HG03196 (cell line): Measurements from ENCODE around the gene INO80.

ENCODE experiments used
- ATAC-seq: cut with Tn5 transposase; IDR thresholded peaks from one replicate; pipeline ENCODE4 v1.9.1; 2021; ENCODE audit not compliant: unreplicated experiment

The INO80 gene

GRCh38 chr15:41048852-41049251, 67.2 kb downstream of the INO80 start:
- ATAC-seq = no peak

- no peak for ATAC-seq
Observed at GRCh38 chr15:41048397-41048796, 67.7 kb downstream of the INO80 start.

GRCh38 chr15:41047474-41047873, 68.6 kb downstream of the INO80 start:
- ATAC-seq = no peak

- no peak for ATAC-seq
Observed at GRCh38 chr15:41043276-41043951, 72.7 kb downstream of the INO80 start.

GRCh38 chr15:41042851-41043250, 73.2 kb downstream of the INO80 start:
- ATAC-seq = no peak

- ATAC-seq = no peak
Observed at GRCh38 chr15:41039121-41039520, 77.0 kb downstream of the INO80 start.

- no peak for ATAC-seq
Observed at GRCh38 chr15:41032079-41032328, 84.1 kb downstream of the INO80 start.

- ATAC-seq = no peak
Observed at GRCh38 chr15:41031232-41032078, 84.6 kb downstream of the INO80 start.

- ATAC-seq = no peak
Observed at GRCh38 chr15:41028853-41029252, 87.2 kb downstream of the INO80 start.

- no peak for ATAC-seq
Observed at GRCh38 chr15:41025393-41025792, 90.7 kb downstream of the INO80 start.

- no peak for ATAC-seq
Observed at GRCh38 chr15:41024885-41025284, 91.2 kb downstream of the INO80 start.

GRCh38 chr15:41024131-41024530, 91.9 kb downstream of the INO80 start:
- ATAC-seq = no peak

GRCh38 chr15:41022487-41023090, 93.5 kb downstream of the INO80 start:
- no peak for ATAC-seq

GRCh38 chr15:41020829-41021228, 95.3 kb downstream of the INO80 start:
- no peak for ATAC-seq

GRCh38 chr15:41020311-41020710, 95.8 kb downstream of the INO80 start:
- no peak for ATAC-seq

- ATAC-seq = no peak
Observed at GRCh38 chr15:41019174-41019573, 96.9 kb downstream of the INO80 start.

- no peak for ATAC-seq
Observed at GRCh38 chr15:41018534-41018933, 97.5 kb downstream of the INO80 start.

- no peak for ATAC-seq
Observed at GRCh38 chr15:41017066-41017735, 98.9 kb downstream of the INO80 start.

- no peak for ATAC-seq
Observed at GRCh38 chr15:41013691-41014414, 102.2 kb downstream of the INO80 start.

- ATAC-seq = no peak
Observed at GRCh38 chr15:41011055-41011815, 104.8 kb downstream of the INO80 start.
